ENCODE measurements around the gene SIGLEC11.

SIGLEC11 gene

DNA sequence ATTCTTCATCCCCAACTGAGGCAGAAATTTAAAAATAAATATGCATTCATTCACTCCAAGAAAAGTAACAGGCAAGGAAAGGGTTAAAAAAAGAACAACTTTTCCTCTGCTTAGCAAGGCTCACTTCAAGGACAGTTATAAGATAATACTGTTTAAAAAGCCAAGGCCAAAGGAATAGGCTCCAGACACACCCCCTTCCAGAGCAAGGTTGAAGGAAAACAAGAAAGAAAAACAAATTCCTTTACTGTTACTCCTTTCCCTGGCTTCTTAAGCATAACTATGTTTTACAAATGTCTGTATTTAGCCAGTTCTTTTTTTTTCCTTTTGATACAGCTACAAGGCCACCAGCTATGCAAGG is 8.5 kb downstream of the SIGLEC11 start:
- TF ChIP-seq, protein P1, sequence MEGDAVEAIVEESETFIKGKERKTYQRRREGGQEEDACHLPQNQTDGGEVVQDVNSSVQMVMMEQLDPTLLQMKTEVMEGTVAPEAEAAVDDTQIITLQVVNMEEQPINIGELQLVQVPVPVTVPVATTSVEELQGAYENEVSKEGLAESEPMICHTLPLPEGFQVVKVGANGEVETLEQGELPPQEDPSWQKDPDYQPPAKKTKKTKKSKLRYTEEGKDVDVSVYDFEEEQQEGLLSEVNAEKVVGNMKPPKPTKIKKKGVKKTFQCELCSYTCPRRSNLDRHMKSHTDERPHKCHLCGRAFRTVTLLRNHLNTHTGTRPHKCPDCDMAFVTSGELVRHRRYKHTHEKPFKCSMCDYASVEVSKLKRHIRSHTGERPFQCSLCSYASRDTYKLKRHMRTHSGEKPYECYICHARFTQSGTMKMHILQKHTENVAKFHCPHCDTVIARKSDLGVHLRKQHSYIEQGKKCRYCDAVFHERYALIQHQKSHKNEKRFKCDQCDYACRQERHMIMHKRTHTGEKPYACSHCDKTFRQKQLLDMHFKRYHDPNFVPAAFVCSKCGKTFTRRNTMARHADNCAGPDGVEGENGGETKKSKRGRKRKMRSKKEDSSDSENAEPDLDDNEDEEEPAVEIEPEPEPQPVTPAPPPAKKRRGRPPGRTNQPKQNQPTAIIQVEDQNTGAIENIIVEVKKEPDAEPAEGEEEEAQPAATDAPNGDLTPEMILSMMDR (IDR thresholded peaks at IDR 0.05): no peak

DNA sequence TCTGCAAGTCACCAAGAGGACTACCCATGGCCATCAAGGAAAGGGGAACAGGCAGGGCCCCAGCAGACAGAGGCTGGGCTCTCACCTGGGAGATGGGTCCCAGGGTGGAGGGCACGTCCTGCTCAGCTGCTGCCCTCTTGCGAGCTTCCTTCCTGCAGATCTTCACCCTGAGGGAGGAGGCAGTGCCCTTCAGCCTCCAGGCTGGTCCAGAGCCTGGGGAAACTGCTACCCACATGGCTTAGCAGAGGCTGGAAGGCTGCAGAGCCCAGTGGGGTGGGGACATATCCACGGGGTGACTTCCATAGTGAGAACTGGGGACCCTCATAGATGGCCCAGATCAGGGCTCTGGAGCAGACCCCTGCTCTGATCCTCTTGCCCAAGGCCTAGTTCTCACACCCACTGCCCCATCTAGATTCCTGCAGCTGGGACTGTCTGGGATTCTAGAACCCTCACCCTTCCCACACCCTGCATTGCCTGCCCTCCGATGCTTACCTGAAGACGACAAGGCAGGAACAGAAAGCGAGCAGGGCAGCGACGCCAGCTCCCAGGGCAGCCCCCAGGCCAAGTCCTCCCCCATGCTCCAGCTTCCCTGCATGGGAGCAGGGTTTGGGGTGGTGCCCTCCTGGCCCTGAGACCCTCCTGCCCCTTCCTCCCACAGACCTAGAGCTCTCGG is 9.0 kb downstream of the SIGLEC11 start:
- TF ChIP-seq, protein P1 (IDR thresholded peaks at IDR 0.05): no peak

DNA sequence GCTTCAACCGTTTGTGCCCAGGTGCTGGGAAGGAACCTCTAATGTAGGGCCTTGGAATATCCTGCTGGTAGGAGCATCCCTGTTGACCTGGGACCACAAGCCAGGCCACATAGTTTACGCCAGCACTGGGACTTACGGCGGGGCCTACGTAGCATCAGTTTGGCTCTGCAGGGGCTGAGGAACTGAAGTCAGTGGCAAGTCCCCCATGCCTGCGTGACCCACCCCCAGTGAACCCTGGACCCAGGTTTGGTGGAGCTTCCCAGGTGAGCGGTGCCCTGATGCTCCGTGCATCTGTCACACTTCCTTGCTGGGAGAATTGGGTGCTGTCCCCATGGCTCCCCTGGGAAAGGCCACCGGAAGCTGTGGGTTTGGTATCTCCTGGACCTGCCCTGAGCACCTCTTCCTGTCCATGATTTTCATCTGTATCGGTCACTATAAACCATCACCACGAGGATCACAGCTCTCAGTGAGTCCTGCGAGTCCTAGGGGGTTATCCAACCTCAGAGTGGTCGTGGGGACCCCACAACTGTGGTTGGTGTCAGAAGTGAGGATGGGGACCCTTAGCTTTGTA is 9.9 kb downstream of the SIGLEC11 start:
- TF ChIP-seq, protein P1 (IDR thresholded peaks at IDR 0.05): no peak

DNA sequence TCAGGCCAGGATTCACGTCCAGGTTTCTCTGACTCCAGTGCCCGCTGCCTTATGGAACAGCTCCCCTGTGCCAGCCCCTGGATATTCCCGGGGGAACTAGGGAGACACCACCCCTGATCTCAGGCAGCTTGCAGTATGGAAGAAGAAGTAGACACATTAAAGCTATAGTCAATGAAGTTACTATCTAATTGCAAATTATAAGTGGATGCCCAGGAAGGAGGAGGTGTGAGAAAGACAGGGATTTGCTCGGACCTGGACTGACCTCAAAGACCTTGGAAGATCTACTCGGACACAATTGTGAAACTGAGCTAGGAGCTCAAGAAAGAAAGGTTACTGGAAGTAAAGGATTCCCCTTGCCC is 10.4 kb downstream of the SIGLEC11 start:
- TF ChIP-seq, protein P1 (IDR thresholded peaks at IDR 0.05): no peak

DNA sequence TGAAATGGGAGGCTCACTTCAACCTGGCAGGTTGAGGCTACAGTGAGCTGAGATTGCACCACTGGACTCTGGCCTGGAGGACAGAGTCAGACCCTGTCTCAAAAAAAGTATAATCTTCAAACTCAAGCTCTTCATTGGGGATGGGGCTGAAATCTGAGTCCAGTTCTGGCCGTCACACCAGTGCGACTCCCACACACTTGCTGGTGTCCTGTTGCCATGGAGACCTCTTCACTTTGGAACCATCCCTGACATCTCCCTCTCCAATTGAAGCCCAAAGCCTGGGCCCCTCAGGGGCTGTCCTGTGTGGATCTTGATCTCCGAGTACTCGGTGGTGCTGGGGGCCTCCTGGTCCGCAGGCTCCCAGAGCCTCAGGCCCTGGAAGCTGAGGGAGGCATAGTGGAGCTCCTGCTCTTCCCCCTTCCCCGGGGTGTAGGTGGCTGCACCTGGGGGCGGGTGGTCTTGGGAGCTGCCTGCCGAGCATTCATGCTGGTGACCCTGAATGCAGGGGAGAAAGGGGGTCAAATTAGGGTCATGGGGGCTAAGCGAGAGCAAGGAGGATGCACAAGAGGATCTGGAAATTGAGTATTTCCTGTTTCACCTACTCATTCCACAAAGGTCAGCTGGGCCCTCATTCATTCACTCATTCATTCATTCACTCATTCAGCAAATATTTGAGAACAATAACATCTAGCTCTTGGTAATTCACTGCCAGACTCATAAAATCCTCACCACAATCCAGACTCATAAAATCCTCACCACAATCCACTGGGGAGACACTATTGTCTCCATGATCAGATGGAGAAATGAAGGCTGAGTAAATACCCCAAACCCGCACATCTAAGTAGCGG is 11.0 kb downstream of the SIGLEC11 start:
- TF ChIP-seq, protein P1 (IDR thresholded peaks at IDR 0.05): no peak

DNA sequence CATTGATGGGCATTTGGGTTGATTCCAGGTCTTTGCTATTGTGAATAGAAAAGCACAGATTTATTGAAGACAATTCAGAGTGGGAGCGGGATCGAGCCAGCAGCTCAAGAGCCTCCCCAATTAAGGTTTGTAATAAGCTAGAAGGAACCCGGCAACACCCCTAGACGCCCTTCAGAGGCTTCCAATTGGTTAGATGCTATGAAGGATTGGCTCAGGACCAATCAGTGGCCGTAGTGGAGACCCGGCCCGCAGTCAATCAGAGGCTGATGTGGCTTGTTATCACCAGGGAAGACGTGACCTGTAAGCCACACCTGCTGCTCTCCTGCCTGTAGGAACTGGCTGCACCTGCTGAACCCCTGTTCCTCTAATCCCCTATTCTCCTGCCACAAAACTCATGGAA is 14.6 kb downstream of the SIGLEC11 start:
- TF ChIP-seq, protein P1 (IDR thresholded peaks at IDR 0.05): no peak

DNA sequence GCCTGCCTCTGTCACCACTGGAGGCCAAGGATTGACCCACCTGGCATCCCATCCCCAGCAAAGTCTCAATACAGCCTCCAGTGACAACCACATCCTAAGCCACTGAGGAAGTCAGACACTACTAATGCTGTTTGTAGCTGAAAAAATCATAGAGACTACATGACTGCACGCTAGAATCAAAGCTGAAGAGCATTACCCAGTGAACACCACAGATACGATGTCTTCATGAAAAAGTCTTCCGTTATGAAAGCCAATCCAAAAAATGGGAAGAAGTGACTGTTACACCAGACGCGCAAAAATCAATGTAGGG is 20.5 kb downstream of the SIGLEC11 start:
- TF ChIP-seq, protein P1 (IDR thresholded peaks at IDR 0.05): no peak
